ENCODE results near the gene UBE2U.

- TF ChIP-seq, protein P1, sequence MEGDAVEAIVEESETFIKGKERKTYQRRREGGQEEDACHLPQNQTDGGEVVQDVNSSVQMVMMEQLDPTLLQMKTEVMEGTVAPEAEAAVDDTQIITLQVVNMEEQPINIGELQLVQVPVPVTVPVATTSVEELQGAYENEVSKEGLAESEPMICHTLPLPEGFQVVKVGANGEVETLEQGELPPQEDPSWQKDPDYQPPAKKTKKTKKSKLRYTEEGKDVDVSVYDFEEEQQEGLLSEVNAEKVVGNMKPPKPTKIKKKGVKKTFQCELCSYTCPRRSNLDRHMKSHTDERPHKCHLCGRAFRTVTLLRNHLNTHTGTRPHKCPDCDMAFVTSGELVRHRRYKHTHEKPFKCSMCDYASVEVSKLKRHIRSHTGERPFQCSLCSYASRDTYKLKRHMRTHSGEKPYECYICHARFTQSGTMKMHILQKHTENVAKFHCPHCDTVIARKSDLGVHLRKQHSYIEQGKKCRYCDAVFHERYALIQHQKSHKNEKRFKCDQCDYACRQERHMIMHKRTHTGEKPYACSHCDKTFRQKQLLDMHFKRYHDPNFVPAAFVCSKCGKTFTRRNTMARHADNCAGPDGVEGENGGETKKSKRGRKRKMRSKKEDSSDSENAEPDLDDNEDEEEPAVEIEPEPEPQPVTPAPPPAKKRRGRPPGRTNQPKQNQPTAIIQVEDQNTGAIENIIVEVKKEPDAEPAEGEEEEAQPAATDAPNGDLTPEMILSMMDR (IDR thresholded peaks at IDR 0.05): no peak
- no peak for TF ChIP-seq POLR2A (IDR thresholded peaks at IDR 0.05)
Measured at GRCh38 chr1:64228167-64228957, 24.9 kb downstream of the UBE2U start.
